Stimulated activated CD8-positive, alpha-beta memory T cell treated with anti-CD3 and anti-CD28 coated beads, Interleukin-12 subunit alpha, Interleukin-12 subunit beta, amount 100 ng/mL, for 24 hours (primary cell): Measurements from ENCODE around the gene LSM7.

Source experiments
- DNase-seq: peaks from one replicate; pipeline ENCODE4 v3.0.0-alpha.2; 2020; ENCODE audit errors: extremely low read depth

Gene LSM7

GRCh38 chr19:2323707-2324106, 4.7 kb downstream of the LSM7 start:
- DNase-seq: no peak

GRCh38 chr19:2321565-2322283, 6.7 kb downstream of the LSM7 start:
- no peak for DNase-seq

GRCh38 chr19:2320939-2321338, 7.4 kb downstream of the LSM7 start:
- no peak for DNase-seq

- DNase-seq: no peak
Measured at GRCh38 chr19:2320049-2320448, 8.3 kb downstream of the LSM7 start.

- no peak for DNase-seq
Measured at GRCh38 chr19:2319551-2319950, 8.8 kb downstream of the LSM7 start.

GRCh38 chr19:2318923-2319322, 9.5 kb downstream of the LSM7 start:
- DNase-seq: no peak

GRCh38 chr19:2317756-2318155, 10.6 kb downstream of the LSM7 start:
- no peak for DNase-seq

GRCh38 chr19:2317300-2317699, 11.1 kb downstream of the LSM7 start:
- no peak for DNase-seq

- DNase-seq: no peak
Measured at GRCh38 chr19:2315818-2316353, 12.5 kb downstream of the LSM7 start.

- DNase-seq: no peak
Measured at GRCh38 chr19:2315121-2315817, 13.1 kb downstream of the LSM7 start.

GRCh38 chr19:2312820-2313501, 15.4 kb downstream of the LSM7 start:
- no peak for DNase-seq

- DNase-seq: no peak
Measured at GRCh38 chr19:2311093-2311492, 17.3 kb downstream of the LSM7 start.

- no peak for DNase-seq
Measured at GRCh38 chr19:2309734-2310362, 18.5 kb downstream of the LSM7 start.

- no peak for DNase-seq
Measured at GRCh38 chr19:2308114-2308556, 20.3 kb downstream of the LSM7 start, which contains the start of gene LINGO3. Gene LINGO3 (minus strand): TSS chr19:2308154. CDS start chr19:2291776, 16,378 bp downstream.

GRCh38 chr19:2307518-2308012, 20.8 kb downstream of the LSM7 start:
- no peak for DNase-seq

GRCh38 chr19:2306971-2307370, 21.4 kb downstream of the LSM7 start:
- no peak for DNase-seq

GRCh38 chr19:2306281-2306806, 22.0 kb downstream of the LSM7 start:
- no peak for DNase-seq

GRCh38 chr19:2305452-2306280, 22.7 kb downstream of the LSM7 start:
- no peak for DNase-seq

- DNase-seq: no peak
Measured at GRCh38 chr19:2303211-2303798, 25.1 kb downstream of the LSM7 start.
